Activated CD4-positive, alpha-beta memory T cell treated with anti-CD3 and anti-CD28 coated beads, Interleukin-2, amount 10 ng/mL, durations not matched to agents 7 days and 5 days (primary cell): ENCODE measurements around the gene MMP11. TPM values are rescaled to one million over a fixed set of nuclear protein-coding genes. Genes with fewer than 3 reads are reported as not detected.

Experiments used
- CTCF ChIA-PET: fragments of 350-600 bp; sonication (Branson Sonifier 250); formaldehyde crosslinking; loops from one replicate; lab custom pipeline; 2021; ENCODE audit warnings: antibody characterized with exemption, inconsistent platforms; lab: Charles Lee
- POLR2A ChIA-PET: fragments of 350-600 bp; sonication (Branson Sonifier 250); formaldehyde crosslinking; loops from one replicate; lab custom pipeline; 2021; ENCODE audit warnings: antibody characterized with exemption; lab: Charles Lee
- DNase-seq: peaks from one replicate; pipeline ENCODE4 v3.0.0-alpha.2; 2020
- H3K27ac Mint-ChIP-seq: one replicate; pipeline ENCODE4 v1.8.0; 2021; ENCODE audit warnings: mild to moderate bottlenecking, mixed read lengths
- H3K27me3 Mint-ChIP-seq: one replicate; pipeline ENCODE4 v1.8.0; 2021; ENCODE audit warnings: mixed read lengths
- H3K36me3 Mint-ChIP-seq: one replicate; pipeline ENCODE4 v1.8.0; 2021; ENCODE audit warnings: low read depth, mixed read lengths
- H3K4me1 Mint-ChIP-seq: one replicate; pipeline ENCODE4 v1.8.0; 2021; ENCODE audit warnings: mixed read lengths
- H3K4me3 Mint-ChIP-seq: one replicate; pipeline ENCODE4 v1.8.0; 2021; ENCODE audit warnings: mild to moderate bottlenecking, mixed read lengths
- H3K9me3 Mint-ChIP-seq: one replicate; pipeline ENCODE4 v1.8.0; 2021; ENCODE audit warnings: mixed read lengths
- total RNA-seq, 2 experiments: library from RNA; stranded (reverse); gene quantifications; one replicate each; pipeline ENCODE4 v1.2.3, GENCODE V29; 2021

Gene MMP11
- total RNA-seq, 2 experiments from 2014 or later: 0.20 to 0.28 TPM

DNA sequence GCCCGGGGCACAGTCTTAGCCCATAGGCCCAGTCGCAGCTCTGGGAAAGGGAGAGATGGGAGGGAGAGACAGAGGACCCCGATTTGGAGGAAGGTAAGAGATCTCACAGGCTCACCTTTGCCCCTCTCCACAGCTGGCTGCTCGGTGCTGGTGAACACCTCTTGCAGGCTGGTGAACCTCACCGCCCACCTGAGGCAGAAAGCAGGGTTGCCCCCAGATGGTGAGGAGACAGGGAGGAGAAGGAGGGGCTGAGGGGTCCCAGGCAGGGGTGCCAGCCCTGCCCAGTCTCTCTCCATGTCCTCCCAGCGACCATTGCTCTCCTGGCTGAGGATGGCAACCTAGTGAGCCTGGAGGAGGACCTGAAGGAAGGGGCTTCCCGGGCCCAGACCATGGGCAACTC, 8.7 kb upstream of the MMP11 start:
- no peak for DNase-seq
- ChIA-PET POLR2A (interaction anchor here (0.9 kb wide), 1 partner anchor 13 kb away, joined by 3 read pairs; the partner anchor contains the start of gene ZNF70), CTCF (no interaction called here)
- peaks cover 1% of the 10 kb centered on the region for H3K27me3 Mint-ChIP-seq
- H3K9me3 Mint-ChIP-seq: no peaks in the 10 kb centered on the region
- H3K36me3 Mint-ChIP-seq: peaks cover 4% of the 10 kb centered on the region
- peaks cover 44% of the 10 kb centered on the region for H3K4me1 Mint-ChIP-seq
- no peak overlapping the region for H3K27ac Mint-ChIP-seq
- peak overlapping the region; percentile 36 for H3K4me3 Mint-ChIP-seq

DNA sequence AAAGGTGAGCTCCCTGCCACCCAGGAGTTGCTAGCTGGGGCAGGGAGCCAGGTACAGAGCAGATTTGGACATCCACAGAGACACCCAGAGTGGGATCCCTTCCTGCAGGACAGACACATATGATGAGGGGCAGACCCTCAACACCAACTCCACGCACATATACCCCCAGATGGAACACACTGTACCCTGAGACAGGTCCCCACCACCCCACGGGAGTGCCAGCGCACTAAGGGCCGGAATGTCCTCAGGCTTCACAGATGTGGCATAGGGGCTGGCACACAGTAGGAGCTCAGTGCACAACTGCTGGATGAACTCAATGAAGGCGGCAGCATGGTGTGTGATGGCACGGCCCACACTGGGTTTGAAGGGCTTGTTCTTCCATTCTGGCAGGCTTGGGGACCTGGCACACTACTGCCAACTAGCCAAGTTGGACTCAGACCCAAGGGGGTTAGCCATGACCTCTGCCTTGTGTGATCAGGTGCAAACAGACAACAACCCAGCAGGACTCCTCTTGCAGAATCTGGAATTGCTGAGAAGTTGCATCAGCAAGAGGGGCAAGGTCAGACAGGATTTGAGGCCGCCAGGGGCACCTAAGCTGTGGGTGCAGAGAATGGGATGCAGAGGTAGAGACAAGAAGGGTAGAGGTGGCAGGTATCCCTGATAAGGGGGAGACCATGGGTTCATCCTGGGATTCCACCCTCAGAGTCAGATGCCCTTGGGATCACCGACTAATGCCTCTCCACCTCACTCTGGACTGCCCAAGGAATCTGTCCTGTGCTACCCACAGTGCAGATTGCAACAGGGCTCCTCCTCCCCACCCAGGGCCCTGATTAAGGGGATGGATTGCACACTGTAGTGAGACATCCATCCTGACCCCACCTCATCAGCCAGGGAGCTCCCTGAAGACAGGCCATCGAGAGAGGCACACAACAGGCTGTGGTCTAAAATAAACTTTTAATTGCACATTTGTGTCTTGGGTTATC, 7.5 kb upstream of the MMP11 start:
- Mint-ChIP-seq H3K27me3 (peaks cover 1% of the 10 kb centered on the region), H3K9me3 (no peaks in the 10 kb centered on the region), H3K27ac (peak overlapping the region; percentile 14), H3K4me3 (peak overlapping the region; percentile 6), H3K4me1 (peaks cover 45% of the 10 kb centered on the region), H3K36me3 (peaks cover 4% of the 10 kb centered on the region)
- ChIA-PET POLR2A (interaction anchor here (1.1 to 2.7 kb wide), 2 partner anchors 10 to 80 kb away, joined by 4 to 11 read pairs; no protein-coding TSS in a partner anchor), CTCF (interaction anchor here (0.7 to 1.1 kb wide), 2 partner anchors 73 to 85 kb away, joined by 3 to 5 read pairs; no protein-coding TSS in a partner anchor)
- no peak for DNase-seq

DNA sequence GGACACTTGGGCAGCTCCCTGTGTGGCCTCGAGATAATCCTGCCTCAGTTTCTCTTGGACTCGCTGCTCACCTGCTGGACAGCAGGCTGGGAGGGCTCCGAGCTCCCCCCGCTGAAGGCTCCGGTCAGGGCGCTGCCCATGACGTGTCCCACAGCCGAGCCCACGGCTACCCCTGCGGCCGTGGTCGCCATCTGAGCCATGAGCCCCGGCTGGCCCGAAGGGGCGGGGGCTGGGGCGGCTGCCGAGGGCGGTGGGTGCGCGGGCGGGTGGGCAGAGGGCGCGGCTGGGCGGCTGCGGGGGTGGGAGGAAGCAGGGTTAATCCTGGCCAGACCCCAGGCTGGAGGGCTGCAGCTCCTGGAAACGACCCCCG, 5.4 kb upstream of the MMP11 start:
- DNase-seq: no peak
- Mint-ChIP-seq H3K36me3 (peaks cover 4% of the 10 kb centered on the region), H3K27ac (peak overlapping the region; percentile 54), H3K4me1 (peaks cover 55% of the 10 kb centered on the region), H3K27me3 (no peaks in the 10 kb centered on the region), H3K9me3 (no peaks in the 10 kb centered on the region), H3K4me3 (peak overlapping the region; percentile 75)
- ChIA-PET POLR2A (interaction anchor here (0.6 to 2.8 kb wide), 14 partner anchors 9 to 143 kb away, joined by 3 to 18 read pairs (median 4); partner anchors contain the start of genes MIF, SLC2A11 and ZNF70), CTCF (interaction anchor here (0.8 to 3.3 kb wide), 3 partner anchors 49 to 84 kb away, joined by 3 to 13 read pairs (median 6); no protein-coding TSS in a partner anchor)

DNA sequence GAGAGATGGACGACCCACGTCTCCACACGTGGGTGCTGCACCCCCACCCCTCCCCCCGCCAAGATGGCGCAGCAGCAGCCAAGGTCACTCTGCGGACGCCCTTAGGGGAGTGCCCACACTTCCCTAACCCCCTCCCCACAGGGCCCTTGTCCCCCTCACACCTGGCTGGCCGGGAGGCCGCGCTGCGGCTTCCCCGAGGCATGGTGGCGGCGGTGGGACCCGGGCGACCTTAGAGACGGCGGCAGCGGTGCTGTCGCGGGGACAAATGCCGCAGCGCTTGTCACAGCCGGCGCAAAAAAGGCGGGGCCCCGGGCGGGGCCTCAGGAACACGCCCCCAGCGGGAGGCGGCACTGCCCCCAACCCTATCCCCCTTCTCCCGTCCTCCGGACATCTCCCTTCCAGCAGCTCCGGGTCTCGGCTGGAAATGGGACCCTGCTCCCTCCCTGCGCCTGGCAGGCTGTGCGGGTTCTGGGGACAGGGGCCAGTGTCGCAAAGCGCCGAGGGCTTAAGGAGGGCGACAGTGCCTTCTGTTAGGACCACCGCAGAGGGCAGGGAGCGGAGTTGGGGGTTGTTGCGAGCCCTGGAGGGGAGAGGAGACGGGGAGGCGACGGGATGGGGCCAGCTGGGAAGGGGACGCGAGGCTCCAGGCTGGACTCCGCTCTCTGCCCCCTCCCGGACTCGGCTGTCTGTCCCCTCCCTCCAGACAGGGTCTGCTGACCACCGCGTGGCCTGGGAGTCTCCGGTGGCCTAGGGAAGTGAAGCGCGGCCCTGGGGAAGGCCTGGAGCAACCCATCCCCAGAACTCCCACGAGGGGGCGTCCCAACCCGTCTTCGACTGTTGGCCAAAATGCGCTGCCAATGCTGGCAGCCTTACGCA, 4.7 kb upstream of the MMP11 start, which contains the start of gene CHCHD10:
TSS of gene CHCHD10 (minus strand) at position 300 of the 876 bp plus-strand sequence. CDS start at position 202, 98 bp downstream.
- Mint-ChIP-seq H3K27ac (peak within 1 kb of the TSS; percentile 54), H3K36me3 (peaks cover 4% of the 10 kb centered on the region), H3K4me1 (peaks cover 51% of the 10 kb centered on the region), H3K4me3 (peak within 1 kb of the TSS; percentile 75), H3K9me3 (no peaks in the 10 kb centered on the region), H3K27me3 (no peaks in the 10 kb centered on the region)
- ChIA-PET CTCF (interaction anchor here (0.7 to 3.3 kb wide), 6 partner anchors 20 to 126 kb away, joined by 3 to 13 read pairs (median 4); partner anchors contain the start of genes MIF and SLC2A11), POLR2A (interaction anchor here (0.6 to 2.8 kb wide), 15 partner anchors 10 to 142 kb away, joined by 3 to 18 read pairs (median 4); partner anchors contain the start of genes MIF, SLC2A11 and ZNF70)
- peak; percentile 82 for DNase-seq

DNA sequence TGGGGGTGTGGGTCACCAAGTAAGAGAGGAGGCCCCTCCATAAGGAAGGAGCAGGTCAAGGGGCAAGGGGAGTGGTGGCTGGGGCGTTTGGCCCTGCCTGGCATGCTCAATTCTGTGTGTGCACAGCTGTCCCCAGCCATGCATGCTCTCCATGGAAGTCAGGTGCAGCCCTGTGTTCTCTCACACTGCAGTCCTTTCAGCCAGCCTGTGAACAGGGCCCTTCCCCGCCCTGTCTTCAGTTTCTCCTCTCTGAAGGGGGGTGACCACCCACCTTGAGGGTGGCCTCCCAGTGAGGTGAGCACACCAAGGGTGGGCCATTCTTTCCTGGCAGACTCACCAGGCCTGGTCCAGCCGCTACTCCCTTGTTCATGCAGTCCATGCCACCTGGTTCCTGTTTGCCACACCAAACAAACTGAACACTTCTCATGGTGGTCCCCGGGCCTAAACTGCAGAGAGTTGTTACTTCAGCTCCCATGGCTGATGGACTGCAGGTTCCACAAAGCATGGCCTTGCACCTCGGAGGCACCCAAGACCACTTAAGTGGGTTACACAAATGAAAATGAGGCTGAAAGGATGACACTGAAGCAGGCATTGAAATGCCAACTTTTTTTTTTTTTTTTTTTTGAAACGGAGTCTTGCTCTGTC, 3.2 kb upstream of the MMP11 start:
- no peak for DNase-seq
- ChIA-PET CTCF (interaction anchor here (0.9 to 3.3 kb wide), 3 partner anchors 20 to 80 kb away, joined by 3 to 13 read pairs (median 4); no protein-coding TSS in a partner anchor), POLR2A (interaction anchor here (1.1 to 1.5 kb wide), 2 partner anchors 17 to 88 kb away, joined by 3 to 5 read pairs; partner anchors contain the start of genes SLC2A11 and SMARCB1)
- Mint-ChIP-seq H3K4me3 (peak overlapping the region; percentile 24), H3K9me3 (no peaks in the 10 kb centered on the region), H3K36me3 (peaks cover 4% of the 10 kb centered on the region), H3K4me1 (peaks cover 43% of the 10 kb centered on the region), H3K27me3 (peaks cover 14% of the 10 kb centered on the region), H3K27ac (no peak overlapping the region)

DNA sequence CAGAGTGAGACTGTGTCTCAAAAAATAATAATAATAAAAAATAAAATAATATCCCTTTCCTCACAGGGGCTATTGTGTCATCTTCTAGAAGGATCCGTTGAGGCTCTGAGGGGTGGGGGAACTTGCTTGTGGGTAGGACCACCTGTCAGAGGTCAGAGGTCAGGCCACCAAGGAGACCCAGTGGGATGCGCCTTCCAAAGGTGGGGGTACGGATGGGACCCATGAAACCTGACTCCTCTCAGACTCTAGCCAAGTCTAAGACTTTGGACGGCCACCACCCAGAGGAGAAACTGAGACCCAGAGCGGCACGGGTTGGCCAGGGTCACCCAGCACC, 367 bp upstream of the MMP11 start:
- Mint-ChIP-seq H3K36me3 (no peaks in the 10 kb centered on the region), H3K9me3 (no peaks in the 10 kb centered on the region), H3K4me1 (peaks cover 22% of the 10 kb centered on the region), H3K4me3 (peak overlapping the region; percentile 44), H3K27ac (no peak overlapping the region), H3K27me3 (peaks cover 16% of the 10 kb centered on the region)
- ChIA-PET CTCF (interaction anchor here (3.1 kb wide), 1 partner anchor 78 kb away, joined by 25 read pairs; no protein-coding TSS in a partner anchor), POLR2A (no interaction called here)
- DNase-seq: no peak

DNA sequence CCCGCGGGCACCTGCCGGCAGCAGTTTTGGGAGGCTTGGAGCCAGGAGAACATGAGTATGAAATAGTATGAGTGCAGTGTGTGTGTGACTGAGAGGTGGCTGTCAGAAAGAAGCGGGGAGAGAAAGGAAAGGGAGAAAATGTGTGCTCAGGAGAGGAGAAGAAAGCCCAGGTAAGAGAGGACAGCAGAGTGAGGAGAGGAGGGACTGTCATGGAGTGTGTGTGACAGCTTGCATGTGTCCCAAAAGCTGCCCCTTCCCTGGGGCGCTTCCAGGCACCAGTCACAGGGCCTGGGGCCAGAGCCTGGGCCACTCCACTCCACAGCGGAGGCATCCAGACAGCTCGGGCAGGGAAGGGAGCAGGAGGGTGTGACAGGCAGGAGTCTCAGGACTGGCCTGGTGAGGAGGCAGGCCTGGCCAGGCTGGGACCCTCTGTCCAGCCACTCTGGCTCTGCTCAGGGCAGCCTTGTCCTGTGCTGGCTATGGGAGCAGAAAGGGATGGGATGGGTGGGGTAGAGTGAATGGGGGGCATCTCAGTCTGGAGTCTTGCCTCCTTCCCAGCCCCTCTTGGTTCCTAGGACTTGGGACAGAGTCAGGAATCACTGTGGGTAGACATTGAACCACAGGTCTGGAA, 949 bp downstream of the MMP11 start:
- no peak overlapping the region for H3K27ac Mint-ChIP-seq
- H3K4me3 Mint-ChIP-seq: no peak overlapping the region
- no peaks in the 10 kb centered on the region for H3K9me3 Mint-ChIP-seq
- H3K36me3 Mint-ChIP-seq: no peaks in the 10 kb centered on the region
- H3K27me3 Mint-ChIP-seq: peaks cover 16% of the 10 kb centered on the region
- DNase-seq: no peak
- peaks cover 20% of the 10 kb centered on the region for H3K4me1 Mint-ChIP-seq
- ChIA-PET CTCF (no interaction called here), POLR2A (no interaction called here)

DNA sequence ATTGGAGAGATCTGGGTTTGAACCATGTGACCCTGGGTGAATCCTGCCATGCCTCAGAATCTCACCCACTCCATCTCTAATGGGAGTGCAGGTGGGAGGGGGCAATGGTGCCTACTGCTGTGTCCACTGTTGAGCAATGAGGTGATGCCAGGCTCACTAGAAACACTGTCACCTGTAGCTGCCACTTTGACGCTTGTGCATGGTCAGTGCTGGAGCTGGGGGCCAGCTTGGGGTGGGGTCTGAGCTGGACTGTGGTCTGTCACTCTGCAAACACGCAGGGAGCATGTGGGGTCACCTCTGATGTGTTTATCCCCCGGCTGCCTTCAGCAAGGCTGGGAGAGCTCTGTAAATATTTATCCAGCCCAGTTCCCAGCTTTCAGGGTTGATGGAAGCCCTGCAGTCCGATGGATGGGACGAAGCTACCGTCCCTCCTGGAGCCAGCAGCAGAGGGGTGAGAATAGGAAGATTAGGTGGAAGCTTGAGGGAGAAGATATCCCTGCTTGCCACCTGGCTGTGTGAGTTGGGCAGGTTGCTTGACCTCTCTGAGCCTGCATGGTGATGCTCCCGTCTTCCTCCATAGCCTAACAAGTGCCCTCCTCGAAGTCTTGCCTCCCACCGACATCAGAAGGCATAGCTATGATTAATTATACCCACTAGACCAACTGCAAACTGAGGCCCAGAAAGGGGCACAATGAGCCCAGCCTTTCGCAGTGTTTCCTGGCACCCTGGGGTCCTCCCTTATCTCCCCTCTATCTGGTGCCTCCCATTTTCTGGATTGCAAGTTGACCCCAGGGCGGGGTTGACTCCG, 1.7 kb downstream of the MMP11 start:
- H3K36me3 Mint-ChIP-seq: no peaks in the 10 kb centered on the region
- POLR2A ChIA-PET: interaction anchor here (1.0 to 2.5 kb wide), 4 partner anchors 8 to 83 kb away, joined by 3 to 17 read pairs (median 4); partner anchors contain the start of genes DERL3, SLC2A11 and SMARCB1
- H3K9me3 Mint-ChIP-seq: no peaks in the 10 kb centered on the region
- DNase-seq: no peak
- H3K27me3 Mint-ChIP-seq: peaks cover 16% of the 10 kb centered on the region
- CTCF ChIA-PET: no interaction called here
- H3K4me1 Mint-ChIP-seq: peaks cover 20% of the 10 kb centered on the region
- no peak overlapping the region for H3K27ac Mint-ChIP-seq
- no peak overlapping the region for H3K4me3 Mint-ChIP-seq

GRCh38 chr22:23774922-23775436, 2.3 kb downstream of the MMP11 start:
- peaks cover 18% of the 10 kb centered on the region for H3K4me1 Mint-ChIP-seq
- no peaks in the 10 kb centered on the region for H3K36me3 Mint-ChIP-seq
- H3K27me3 Mint-ChIP-seq: peaks cover 16% of the 10 kb centered on the region
- H3K9me3 Mint-ChIP-seq: no peaks in the 10 kb centered on the region
- DNase-seq: no peak
- H3K4me3 Mint-ChIP-seq: no peak overlapping the region
- no peak overlapping the region for H3K27ac Mint-ChIP-seq
- CTCF ChIA-PET: interaction anchor here (0.8 to 1.1 kb wide), 2 partner anchors 13 to 75 kb away, joined by 4 to 5 read pairs; no protein-coding TSS in a partner anchor
- POLR2A ChIA-PET: interaction anchor here (1.0 to 2.5 kb wide), 4 partner anchors 9 to 83 kb away, joined by 3 to 17 read pairs (median 4); partner anchors contain the start of genes DERL3, SLC2A11 and SMARCB1

- no peak overlapping the region for H3K27ac Mint-ChIP-seq
- H3K4me3 Mint-ChIP-seq: no peak overlapping the region
- H3K27me3 Mint-ChIP-seq: peaks cover 16% of the 10 kb centered on the region
- ChIA-PET POLR2A (interaction anchor here (2.5 kb wide), 1 partner anchor 10 kb away, joined by 17 read pairs; the partner anchor contains the start of gene SMARCB1), CTCF (interaction anchor here (0.8 to 1.1 kb wide), 2 partner anchors 12 to 74 kb away, joined by 4 to 5 read pairs; no protein-coding TSS in a partner anchor)
- H3K36me3 Mint-ChIP-seq: no peaks in the 10 kb centered on the region
- no peak for DNase-seq
- H3K9me3 Mint-ChIP-seq: no peaks in the 10 kb centered on the region
- H3K4me1 Mint-ChIP-seq: peaks cover 15% of the 10 kb centered on the region
These were observed 3.2 kb downstream of the MMP11 start for GRCh38 chr22:23775779-23776375.
